Measurements from ENCODE around the gene MTMR2.
"Not testable (repeated sequence)": the region's sequence is repeated elsewhere in the genome, so short reads cannot be mapped to it uniquely, and the experiment has no call there.

Gene MTMR2

GRCh38 chr11:95821640-95822039, 102.3 kb downstream of the MTMR2 start:
- no peak for DNase-seq (ENCODE audit: low read depth, low spot score)

GRCh38 chr11:95816037-95816436, 107.9 kb downstream of the MTMR2 start:
- no peak for DNase-seq (ENCODE audit: low read depth, low spot score)

- DNase-seq (ENCODE audit: low read depth, low spot score): not testable (repeated sequence)
Observed at GRCh38 chr11:95811052-95811451, 112.9 kb downstream of the MTMR2 start.

DNA sequence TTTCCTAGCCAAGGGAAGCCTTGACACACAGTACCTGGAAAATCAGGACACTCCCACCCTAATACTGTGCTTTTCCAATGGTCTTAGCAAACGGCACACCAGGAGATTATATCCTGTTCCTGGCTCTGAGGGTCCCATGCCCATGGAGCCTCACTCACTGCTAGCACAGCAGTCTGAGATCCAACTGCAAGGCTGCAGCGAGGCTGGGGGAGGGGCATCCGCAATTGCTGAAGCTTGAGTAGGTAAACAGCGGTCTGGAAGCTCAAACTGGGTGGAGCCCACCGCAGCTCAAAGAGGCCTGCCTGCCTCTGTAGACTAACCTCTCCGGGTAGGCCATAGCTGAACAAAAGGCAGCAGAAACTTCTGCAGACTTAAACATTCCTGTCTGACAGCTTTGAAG, 117.4 kb downstream of the MTMR2 start:
- not testable (repeated sequence) for DNase-seq (ENCODE audit: low read depth, low spot score)

GRCh38 chr11:95805869-95806268, 118.0 kb downstream of the MTMR2 start:
- no peak for DNase-seq (ENCODE audit: low read depth, low spot score)

DNA sequence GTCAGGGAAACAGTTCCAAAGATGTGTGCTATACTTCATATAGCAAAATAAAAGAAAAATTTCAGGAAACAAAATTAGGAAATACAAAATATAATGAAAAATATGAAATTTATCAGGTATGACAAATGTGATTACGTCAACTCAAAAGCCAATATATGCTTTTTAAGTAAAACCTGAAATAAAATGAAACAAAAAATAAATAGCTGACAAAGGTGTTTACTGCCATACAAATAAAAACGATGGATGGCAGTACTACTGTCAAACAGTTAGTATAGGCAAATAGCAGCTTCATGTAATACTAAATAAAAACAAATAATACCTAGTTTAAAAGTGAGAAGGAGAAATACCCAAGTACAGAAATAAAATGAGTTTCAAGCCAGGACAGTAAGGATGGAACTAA, 119.9 kb downstream of the MTMR2 start:
- DNase-seq (ENCODE audit: low read depth, low spot score): no peak

- no peak for DNase-seq (ENCODE audit: low read depth, low spot score)
Observed at GRCh38 chr11:95802806-95803205, 121.1 kb downstream of the MTMR2 start.

- DNase-seq (ENCODE audit: low read depth, low spot score): no peak
Observed at GRCh38 chr11:95800438-95800837, 123.5 kb downstream of the MTMR2 start.

GRCh38 chr11:95799546-95799945, 124.4 kb downstream of the MTMR2 start:
- no peak for DNase-seq (ENCODE audit: low read depth, low spot score)

- DNase-seq (ENCODE audit: low read depth, low spot score): no peak
Observed at GRCh38 chr11:95796501-95796900, 127.4 kb downstream of the MTMR2 start.

GRCh38 chr11:95795627-95796295, 128.1 kb downstream of the MTMR2 start:
- no peak for DNase-seq (ENCODE audit: low read depth, low spot score)

GRCh38 chr11:95794086-95794485, 129.8 kb downstream of the MTMR2 start:
- no peak for DNase-seq (ENCODE audit: low read depth, low spot score)

- DNase-seq (ENCODE audit: low read depth, low spot score): no peak
Observed at GRCh38 chr11:95793116-95793515, 130.8 kb downstream of the MTMR2 start.

- no peak for DNase-seq (ENCODE audit: low read depth, low spot score)
Observed at GRCh38 chr11:95792700-95793099, 131.2 kb downstream of the MTMR2 start.

GRCh38 chr11:95792200-95792599, 131.7 kb downstream of the MTMR2 start:
- no peak for DNase-seq (ENCODE audit: low read depth, low spot score)

DNA sequence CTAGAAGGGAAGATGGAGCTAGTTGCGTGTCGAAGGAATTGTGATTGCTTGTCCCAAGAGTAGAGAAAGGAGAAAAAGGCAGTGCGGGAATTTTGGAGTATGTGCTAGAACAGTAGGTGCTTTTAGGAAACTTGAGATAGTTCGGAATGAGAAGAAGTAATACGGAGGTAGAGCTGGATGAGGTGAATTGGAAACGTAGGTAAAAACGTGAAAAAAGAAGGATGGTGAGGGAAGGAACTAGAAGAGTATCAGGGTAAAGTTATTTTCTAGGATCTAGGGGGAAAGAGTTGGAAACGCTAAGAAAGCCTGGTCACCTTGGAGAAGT, 132.2 kb downstream of the MTMR2 start:
- no peak for DNase-seq (ENCODE audit: low read depth, low spot score)

GRCh38 chr11:95790933-95791708, 132.8 kb downstream of the MTMR2 start:
- DNase-seq (ENCODE audit: low read depth, low spot score): peak; percentile 21

DNA sequence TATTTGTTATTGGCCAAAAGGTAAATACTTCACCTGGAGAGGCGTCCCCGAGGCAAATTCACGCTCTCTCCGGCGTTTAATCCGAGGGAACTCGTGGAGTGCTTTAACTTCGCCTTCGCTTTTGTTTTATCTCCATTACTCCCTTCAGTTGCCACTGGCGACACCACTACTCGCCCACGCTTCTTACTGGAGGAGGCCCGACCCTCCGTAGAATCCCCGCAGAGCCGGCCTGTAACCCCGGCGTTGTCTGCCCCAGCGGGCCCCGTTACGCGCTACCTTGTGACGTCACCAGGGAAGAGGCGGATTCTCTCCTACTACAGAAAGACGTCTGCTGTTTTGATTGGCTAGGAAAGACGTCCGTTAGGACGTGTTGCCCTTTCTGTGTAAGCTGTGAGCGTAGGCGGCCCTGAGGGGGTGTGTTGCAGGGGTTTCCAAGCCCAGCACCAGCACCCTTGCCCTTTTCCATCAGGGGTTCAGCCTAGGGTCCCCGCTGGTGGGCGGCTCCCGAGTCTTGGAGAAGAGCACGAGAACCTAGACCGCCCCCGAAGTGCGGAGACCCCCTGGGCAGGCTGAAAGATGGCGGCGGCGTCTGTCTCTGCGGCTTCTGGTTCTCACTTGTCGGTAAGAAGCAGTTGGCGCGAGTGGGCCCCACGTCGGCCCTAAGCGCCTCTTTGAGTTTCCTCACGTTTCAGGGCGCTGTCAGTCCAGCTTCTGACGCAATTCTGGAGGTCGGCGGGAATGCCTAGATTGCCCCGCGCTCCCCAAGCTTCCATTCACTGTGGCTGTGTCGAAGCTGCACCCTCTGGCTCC, 133.6 kb downstream of the MTMR2 start, which contains the start of gene CEP57:
Gene CEP57, plus strand, starts transcription at position 376 of the 810 bp plus-strand sequence. Its CDS starts 201 bp downstream, at position 577.
- DNase-seq (ENCODE audit: low read depth, low spot score): peak; percentile 88

GRCh38 chr11:95789506-95790122, 134.3 kb downstream of the MTMR2 start, which contains the start of gene FAM76B:
TSS of gene FAM76B (minus strand) at chr11:95789782. CDS start at chr11:95789478, 304 bp downstream.
- peak; percentile 92 for DNase-seq (ENCODE audit: low read depth, low spot score)

- DNase-seq (ENCODE audit: low read depth, low spot score): peak; percentile 3
Observed at GRCh38 chr11:95788921-95789505, 134.9 kb downstream of the MTMR2 start.
